ENCODE measurements around the gene CHURC1. TPM values are rescaled to one million over a fixed set of nuclear protein-coding genes. Genes with fewer than 3 reads are reported as not detected.

CHURC1 gene
- total RNA-seq: 10 to 100 TPM; 28.2 to 55.2 (median 37.1) TPM
- long read RNA-seq, transcript CHURC1-203 (4 exons, 2,629 nt): major isoform, 35 of 43 reads
- long read RNA-seq, partial matches to known transcripts: 1 of 43 reads
- long read RNA-seq, other reads (novel, unspliced or antisense): 0 of 43 reads

DNA sequence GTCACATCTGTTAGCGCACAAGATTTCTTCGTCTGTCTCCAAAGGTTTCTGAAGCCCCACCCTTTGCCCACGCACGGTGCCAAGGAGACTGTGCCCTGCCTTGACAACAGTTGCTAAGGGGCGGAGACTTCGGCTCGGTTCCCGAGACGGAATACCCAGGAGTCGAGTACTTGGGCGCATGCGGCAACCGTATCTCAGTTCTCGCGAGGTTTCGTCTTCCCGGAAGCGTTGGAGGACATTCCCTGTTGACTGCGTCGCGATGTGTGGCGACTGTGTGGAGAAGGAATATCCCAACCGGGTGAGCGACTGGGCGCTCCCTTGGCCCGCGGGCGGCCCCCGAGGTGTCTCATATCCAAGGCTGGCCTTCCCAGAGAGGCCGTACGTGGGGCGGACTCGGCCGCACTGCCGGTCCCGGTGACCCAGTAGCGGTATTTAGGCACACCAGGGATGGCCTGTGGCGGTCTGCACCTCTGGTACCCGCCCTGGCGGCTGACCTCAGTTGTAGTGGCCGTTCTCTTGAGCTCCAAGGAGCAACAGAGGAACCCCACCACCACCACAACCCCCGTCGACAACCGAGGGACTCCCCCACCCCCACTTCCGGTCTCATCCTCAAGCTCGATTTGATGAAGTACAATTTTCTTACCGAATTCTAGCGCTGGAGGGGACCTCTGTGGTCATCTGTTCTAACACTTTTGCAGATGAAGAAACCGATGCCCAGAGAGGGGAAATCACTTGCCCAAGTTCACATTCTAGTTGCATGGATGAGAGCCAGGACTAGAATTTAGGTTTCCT, at the start of gene CHURC1:
CHURC1 (plus strand) TSS at position 219 of the 792 bp plus-strand sequence; CDS start at position 260, 41 bp downstream.
- intact Hi-C loops (cut with DNase I): no loop called here
- peak within 1 kb of the TSS; percentile 94 for H3K27ac ChIP-seq
- DNase-seq: peak; percentile 97 to 99 (median 98)
- H3K4me3 ChIP-seq: peak within 1 kb of the TSS; percentile 82 to 97 (median 96)
- TF ChIP-seq POLR2A (IDR thresholded peaks at IDR 0.05): peak; percentile 85
- TF ChIP-seq, protein P1, sequence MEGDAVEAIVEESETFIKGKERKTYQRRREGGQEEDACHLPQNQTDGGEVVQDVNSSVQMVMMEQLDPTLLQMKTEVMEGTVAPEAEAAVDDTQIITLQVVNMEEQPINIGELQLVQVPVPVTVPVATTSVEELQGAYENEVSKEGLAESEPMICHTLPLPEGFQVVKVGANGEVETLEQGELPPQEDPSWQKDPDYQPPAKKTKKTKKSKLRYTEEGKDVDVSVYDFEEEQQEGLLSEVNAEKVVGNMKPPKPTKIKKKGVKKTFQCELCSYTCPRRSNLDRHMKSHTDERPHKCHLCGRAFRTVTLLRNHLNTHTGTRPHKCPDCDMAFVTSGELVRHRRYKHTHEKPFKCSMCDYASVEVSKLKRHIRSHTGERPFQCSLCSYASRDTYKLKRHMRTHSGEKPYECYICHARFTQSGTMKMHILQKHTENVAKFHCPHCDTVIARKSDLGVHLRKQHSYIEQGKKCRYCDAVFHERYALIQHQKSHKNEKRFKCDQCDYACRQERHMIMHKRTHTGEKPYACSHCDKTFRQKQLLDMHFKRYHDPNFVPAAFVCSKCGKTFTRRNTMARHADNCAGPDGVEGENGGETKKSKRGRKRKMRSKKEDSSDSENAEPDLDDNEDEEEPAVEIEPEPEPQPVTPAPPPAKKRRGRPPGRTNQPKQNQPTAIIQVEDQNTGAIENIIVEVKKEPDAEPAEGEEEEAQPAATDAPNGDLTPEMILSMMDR (IDR thresholded peaks at IDR 0.05): no peak
- 1% methylated on average over 35 of the region's 49 CpGs for WGBS (ENCODE audit: insufficient coverage, low coverage, low lambda C conversion rate, missing lambda C conversion rate)
- peak; percentile 98 to 99 (median 99) for ATAC-seq
- no peaks in the 10 kb centered on the region for H3K36me3 ChIP-seq
- H3K27me3 ChIP-seq: no peaks in the 10 kb centered on the region
- no peaks in the 10 kb centered on the region for H3K9me3 ChIP-seq
- H3K4me1 ChIP-seq: peaks cover 0 to 27% (median 10%) of the 10 kb centered on the region in 4 donors

DNA sequence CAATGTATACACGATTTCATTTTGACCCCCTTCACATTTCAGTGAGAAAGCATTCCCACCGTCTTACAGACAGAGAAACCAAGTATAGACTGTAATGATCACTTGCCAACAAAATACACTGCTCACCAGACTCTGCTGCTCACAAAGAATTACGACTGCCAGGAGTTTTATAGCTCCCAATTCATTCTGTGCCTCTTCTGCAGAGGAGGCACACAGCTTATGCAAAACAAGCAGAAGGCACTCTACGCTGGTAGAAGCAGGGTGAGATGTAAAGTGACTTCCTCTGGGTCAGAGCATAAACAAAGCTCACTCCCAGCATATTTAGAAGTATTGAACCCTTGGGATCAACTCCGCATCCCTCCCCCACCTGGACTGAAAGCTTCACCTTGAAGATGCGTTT, 49.1 kb upstream of the CHURC1 start:
- H3K36me3 ChIP-seq: no peaks in the 10 kb centered on the region
- intact Hi-C loops (cut with DNase I): no loop called here
- H3K4me3 ChIP-seq: no peak overlapping the region
- no peak overlapping the region for H3K27ac ChIP-seq
- TF ChIP-seq, protein P1 (IDR thresholded peaks at IDR 0.05): no peak
- no peak for TF ChIP-seq POLR2A (IDR thresholded peaks at IDR 0.05)
- 66% methylated on average over 6 of the region's 6 CpGs for WGBS (ENCODE audit: insufficient coverage, low coverage, low lambda C conversion rate, missing lambda C conversion rate)
- ATAC-seq (no peak), DNase-seq (no peak)
- no peaks in the 10 kb centered on the region for H3K27me3 ChIP-seq
- H3K9me3 ChIP-seq: no peaks in the 10 kb centered on the region
- no peaks in the 10 kb centered on the region for H3K4me1 ChIP-seq

DNA sequence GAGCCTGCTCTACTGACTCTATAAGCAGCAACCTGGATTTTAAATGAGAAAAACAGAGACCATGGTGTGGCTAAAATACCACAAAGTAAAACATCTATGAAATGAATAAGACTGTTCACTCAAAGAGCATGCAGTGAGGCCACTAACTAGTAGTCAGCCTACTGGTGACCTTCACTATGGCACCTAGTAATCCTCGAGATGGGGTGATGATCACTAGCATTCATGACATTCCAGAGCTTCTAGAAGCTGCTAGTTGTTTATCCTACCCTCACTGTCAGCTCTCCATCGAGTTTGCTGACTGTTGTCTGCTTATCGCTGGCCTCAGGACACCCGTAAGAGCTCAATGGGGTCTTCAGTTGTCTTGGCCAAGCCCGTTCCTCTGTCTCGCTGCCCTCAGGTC, 48.3 kb upstream of the CHURC1 start:
- intact Hi-C loops (cut with DNase I): no loop called here
- TF ChIP-seq, protein P1 (IDR thresholded peaks at IDR 0.05): no peak
- TF ChIP-seq POLR2A (IDR thresholded peaks at IDR 0.05): no peak
- no peak for DNase-seq

DNA sequence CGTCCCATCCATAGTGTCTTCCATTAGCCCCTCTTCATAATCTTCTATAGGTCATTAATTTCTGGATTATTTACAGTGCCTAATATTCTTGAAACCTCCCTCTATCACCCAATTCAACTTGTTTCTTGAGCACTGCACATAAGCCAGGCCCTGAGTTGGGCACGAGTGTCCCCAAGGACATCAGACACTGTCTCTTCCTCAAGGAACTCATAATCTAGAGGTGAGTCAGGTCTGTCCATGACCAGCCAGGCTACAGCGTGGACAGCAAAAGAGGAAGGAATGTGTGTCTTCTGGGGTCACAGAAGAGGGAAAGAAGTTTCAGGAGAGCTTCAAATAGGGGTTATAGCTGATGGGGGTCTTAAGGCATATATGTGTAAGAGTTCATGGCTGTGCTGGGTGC, 47.1 kb upstream of the CHURC1 start:
- ATAC-seq (no peak), DNase-seq (no peak)
- Histone ChIP-seq H3K9me3 (no peaks in the 10 kb centered on the region), H3K27me3 (no peaks in the 10 kb centered on the region), H3K4me1 (no peaks in the 10 kb centered on the region), H3K4me3 (no peak overlapping the region), H3K27ac (no peak overlapping the region), H3K36me3 (no peaks in the 10 kb centered on the region)
- intact Hi-C loops (cut with DNase I): no loop called here
- WGBS (ENCODE audit: insufficient coverage, low coverage, low lambda C conversion rate, missing lambda C conversion rate): 90% methylated on average over 3 of the region's 3 CpGs
- TF ChIP-seq, protein P1 (IDR thresholded peaks at IDR 0.05): no peak
- no peak for TF ChIP-seq POLR2A (IDR thresholded peaks at IDR 0.05)

More for the DNA sequence above, 48.3 kb upstream of the CHURC1 start:
- ATAC-seq: no peak
- Histone ChIP-seq H3K4me1 (no peaks in the 10 kb centered on the region), H3K36me3 (no peaks in the 10 kb centered on the region), H3K27me3 (no peaks in the 10 kb centered on the region), H3K9me3 (no peaks in the 10 kb centered on the region), H3K27ac (no peak overlapping the region), H3K4me3 (no peak overlapping the region)
- 81% methylated on average over 4 of the region's 6 CpGs for WGBS (ENCODE audit: insufficient coverage, low coverage, low lambda C conversion rate, missing lambda C conversion rate)
